ENCODE results near the gene SLC35D2.

The SLC35D2 gene

DNA sequence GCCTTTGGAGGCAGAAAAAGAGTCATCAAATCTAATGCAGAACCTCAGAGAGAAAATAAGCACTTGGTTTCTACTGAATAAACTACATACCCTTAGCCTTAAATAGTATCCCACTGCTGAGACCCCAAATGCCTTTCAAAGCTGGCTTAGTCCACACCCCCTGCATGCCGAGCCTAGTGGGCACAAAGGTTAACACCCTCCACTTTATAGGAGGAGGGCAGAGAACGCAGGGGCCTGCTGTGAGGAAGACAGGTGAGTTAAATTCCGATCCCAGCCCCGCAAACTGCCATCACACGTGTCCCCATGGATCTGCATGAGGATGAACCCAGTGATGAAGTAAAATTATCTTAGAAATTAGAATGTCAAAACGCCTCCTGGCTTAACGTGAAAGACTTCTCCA, 62.0 kb downstream of the SLC35D2 start:
- H3K79me2 ChIP-seq (ENCODE audit: insufficient read depth, low read length) = no peaks in the 10 kb centered on the region
- H3K27me3 ChIP-seq (ENCODE audit: insufficient read depth, low read length, poor library complexity, severe bottlenecking) = no peaks in the 10 kb centered on the region
- H2AFZ ChIP-seq (ENCODE audit: low read length) = no peak overlapping the region
- no peaks in the 10 kb centered on the region for H3K4me1 ChIP-seq (ENCODE audit: insufficient read depth, low read length, poor library complexity, severe bottlenecking)
- H4K20me1 ChIP-seq (ENCODE audit: insufficient read depth, low read length, poor library complexity, severe bottlenecking) = no peaks in the 10 kb centered on the region
- no peak overlapping the region for H3K9ac ChIP-seq (ENCODE audit: low read depth, low read length, poor library complexity, severe bottlenecking)
- H3F3A ChIP-seq (ENCODE audit: low read depth) = no peaks in the 10 kb centered on the region
- H3K36me3 ChIP-seq (ENCODE audit: insufficient read depth, low read length) = no peaks in the 10 kb centered on the region
- H3K4me3 ChIP-seq (ENCODE audit: low read length, poor library complexity, severe bottlenecking) = no peak overlapping the region
- TF ChIP-seq EZH2phosphoT487 (IDR thresholded peaks at IDR 0.05; ENCODE audit: borderline replicate concordance) = no peak
- TF ChIP-seq, protein P1, sequence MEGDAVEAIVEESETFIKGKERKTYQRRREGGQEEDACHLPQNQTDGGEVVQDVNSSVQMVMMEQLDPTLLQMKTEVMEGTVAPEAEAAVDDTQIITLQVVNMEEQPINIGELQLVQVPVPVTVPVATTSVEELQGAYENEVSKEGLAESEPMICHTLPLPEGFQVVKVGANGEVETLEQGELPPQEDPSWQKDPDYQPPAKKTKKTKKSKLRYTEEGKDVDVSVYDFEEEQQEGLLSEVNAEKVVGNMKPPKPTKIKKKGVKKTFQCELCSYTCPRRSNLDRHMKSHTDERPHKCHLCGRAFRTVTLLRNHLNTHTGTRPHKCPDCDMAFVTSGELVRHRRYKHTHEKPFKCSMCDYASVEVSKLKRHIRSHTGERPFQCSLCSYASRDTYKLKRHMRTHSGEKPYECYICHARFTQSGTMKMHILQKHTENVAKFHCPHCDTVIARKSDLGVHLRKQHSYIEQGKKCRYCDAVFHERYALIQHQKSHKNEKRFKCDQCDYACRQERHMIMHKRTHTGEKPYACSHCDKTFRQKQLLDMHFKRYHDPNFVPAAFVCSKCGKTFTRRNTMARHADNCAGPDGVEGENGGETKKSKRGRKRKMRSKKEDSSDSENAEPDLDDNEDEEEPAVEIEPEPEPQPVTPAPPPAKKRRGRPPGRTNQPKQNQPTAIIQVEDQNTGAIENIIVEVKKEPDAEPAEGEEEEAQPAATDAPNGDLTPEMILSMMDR (conservative IDR thresholded peaks at IDR 0.05; ENCODE audit: low read length) = no peak
- H3K9me3 ChIP-seq (ENCODE audit: insufficient read depth, low read depth, low read length) = no peaks in the 10 kb centered on the region
- no peak overlapping the region for H3K4me2 ChIP-seq (ENCODE audit: low read depth, low read length, poor library complexity, severe bottlenecking)
- H3K9me2 ChIP-seq (replicated peaks; ENCODE audit: low read depth, low read length) = no peaks in the 10 kb centered on the region

DNA sequence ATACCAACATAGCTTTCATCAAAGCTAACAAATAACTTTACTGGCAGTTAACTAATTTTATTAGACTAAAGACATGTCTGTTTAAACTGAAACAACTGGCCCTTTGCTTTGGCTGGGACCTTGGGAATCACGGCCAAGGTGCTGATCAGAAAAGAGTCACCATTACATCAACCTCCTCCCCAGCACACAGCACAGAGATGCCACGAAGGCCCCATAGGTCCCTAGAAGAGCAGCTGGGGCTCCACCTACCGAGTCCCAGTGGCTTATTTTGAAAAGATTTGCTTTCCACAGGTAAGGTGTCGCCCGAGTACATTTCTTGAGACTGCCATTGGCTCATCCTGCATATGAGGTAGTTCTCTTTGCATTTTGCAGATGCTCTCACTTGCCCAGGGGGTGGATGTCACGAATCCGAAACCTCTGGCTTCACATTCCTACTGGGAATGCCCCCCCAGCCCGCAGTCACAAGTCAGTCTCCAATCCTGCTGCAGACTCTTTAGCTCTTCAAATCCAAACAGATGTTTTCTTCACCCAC, 62.7 kb downstream of the SLC35D2 start:
- H3K79me2 ChIP-seq (ENCODE audit: insufficient read depth, low read length) = no peaks in the 10 kb centered on the region
- H3K4me2 ChIP-seq (ENCODE audit: low read depth, low read length, poor library complexity, severe bottlenecking) = no peak overlapping the region
- H2AFZ ChIP-seq (ENCODE audit: low read length) = no peak overlapping the region
- no peaks in the 10 kb centered on the region for H3K9me3 ChIP-seq (ENCODE audit: insufficient read depth, low read depth, low read length)
- no peak overlapping the region for H3K4me3 ChIP-seq (ENCODE audit: low read length, poor library complexity, severe bottlenecking)
- no peaks in the 10 kb centered on the region for H3K9me2 ChIP-seq (replicated peaks; ENCODE audit: low read depth, low read length)
- no peaks in the 10 kb centered on the region for H3F3A ChIP-seq (ENCODE audit: low read depth)
- TF ChIP-seq, protein P1 (conservative IDR thresholded peaks at IDR 0.05; ENCODE audit: low read length) = no peak
- no peak for TF ChIP-seq EZH2phosphoT487 (IDR thresholded peaks at IDR 0.05; ENCODE audit: borderline replicate concordance)
- no peaks in the 10 kb centered on the region for H3K27me3 ChIP-seq (ENCODE audit: insufficient read depth, low read length, poor library complexity, severe bottlenecking)
- no peaks in the 10 kb centered on the region for H3K4me1 ChIP-seq (ENCODE audit: insufficient read depth, low read length, poor library complexity, severe bottlenecking)
- no peaks in the 10 kb centered on the region for H4K20me1 ChIP-seq (ENCODE audit: insufficient read depth, low read length, poor library complexity, severe bottlenecking)
- no peak overlapping the region for H3K9ac ChIP-seq (ENCODE audit: low read depth, low read length, poor library complexity, severe bottlenecking)
- H3K36me3 ChIP-seq (ENCODE audit: insufficient read depth, low read length) = no peaks in the 10 kb centered on the region

DNA sequence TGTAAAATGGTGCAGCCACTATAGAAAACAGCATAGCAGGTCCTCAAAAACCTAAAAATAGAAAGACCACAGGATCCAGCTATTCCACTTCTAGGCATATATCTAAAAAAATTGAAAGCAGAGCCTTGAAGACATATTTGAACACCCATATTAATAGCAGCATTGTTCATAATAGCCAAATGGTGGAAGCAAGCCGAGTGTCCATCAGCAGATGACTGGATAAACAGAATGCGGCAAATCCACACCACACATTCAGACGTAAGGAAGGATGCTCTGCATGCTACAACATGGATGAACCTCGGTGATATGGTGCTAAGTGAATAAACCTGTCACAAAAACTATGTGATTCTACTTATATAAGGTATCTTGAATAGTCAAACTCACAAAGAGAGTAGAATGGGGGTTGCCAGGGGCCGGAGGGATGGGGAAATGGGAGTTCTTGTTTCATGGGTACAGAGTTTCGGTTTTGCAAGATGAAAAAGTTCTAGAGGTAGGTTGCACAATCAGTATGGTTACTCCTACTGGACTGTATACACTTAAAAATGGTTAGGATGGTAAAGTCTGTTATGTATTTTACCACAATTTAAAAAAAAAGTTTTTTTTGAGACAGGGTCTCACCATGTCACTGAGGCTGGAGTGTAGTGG, 64.5 kb downstream of the SLC35D2 start:
- no peak overlapping the region for H3K9ac ChIP-seq (ENCODE audit: low read depth, low read length, poor library complexity, severe bottlenecking)
- no peak overlapping the region for H2AFZ ChIP-seq (ENCODE audit: low read length)
- no peaks in the 10 kb centered on the region for H3K9me3 ChIP-seq (ENCODE audit: insufficient read depth, low read depth, low read length)
- H3K79me2 ChIP-seq (ENCODE audit: insufficient read depth, low read length) = no peaks in the 10 kb centered on the region
- H3K9me2 ChIP-seq (replicated peaks; ENCODE audit: low read depth, low read length) = no peaks in the 10 kb centered on the region
- no peaks in the 10 kb centered on the region for H3K4me1 ChIP-seq (ENCODE audit: insufficient read depth, low read length, poor library complexity, severe bottlenecking)
- TF ChIP-seq EZH2phosphoT487 (IDR thresholded peaks at IDR 0.05; ENCODE audit: borderline replicate concordance) = no peak
- TF ChIP-seq, protein P1 (conservative IDR thresholded peaks at IDR 0.05; ENCODE audit: low read length) = no peak
- no peaks in the 10 kb centered on the region for H4K20me1 ChIP-seq (ENCODE audit: insufficient read depth, low read length, poor library complexity, severe bottlenecking)
- H3F3A ChIP-seq (ENCODE audit: low read depth) = no peaks in the 10 kb centered on the region
- no peaks in the 10 kb centered on the region for H3K27me3 ChIP-seq (ENCODE audit: insufficient read depth, low read length, poor library complexity, severe bottlenecking)
- no peaks in the 10 kb centered on the region for H3K36me3 ChIP-seq (ENCODE audit: insufficient read depth, low read length)
- H3K4me2 ChIP-seq (ENCODE audit: low read depth, low read length, poor library complexity, severe bottlenecking) = no peak overlapping the region
- H3K4me3 ChIP-seq (ENCODE audit: low read length, poor library complexity, severe bottlenecking) = no peak overlapping the region
